Brain microvascular endothelial cell (primary cell): ENCODE measurements around the gene SPAG16.

Source experiments
- DNase-seq: peaks from one replicate; pipeline ENCODE4 v3.0.0-alpha.2; 2020
- H3K27ac ChIP-seq: fragments of 250-450 bp; sonication (Bioruptor Pico); 2 replicates; pipeline ENCODE4 v1.5.1; 2020; ENCODE audit warnings: mild to moderate bottlenecking, moderate library complexity
- H3K27me3 ChIP-seq: fragments of 250-450 bp; sonication (Bioruptor Pico); replicated peaks from 2 replicates; pipeline ENCODE4 v1.5.1; 2020; ENCODE audit warnings: mild to moderate bottlenecking
- H3K36me3 ChIP-seq: fragments of 250-450 bp; sonication (Bioruptor Pico); replicated peaks from 2 replicates; pipeline ENCODE4 v1.5.1; 2020; ENCODE audit warnings: mild to moderate bottlenecking
- H3K4me3 ChIP-seq: 2 replicates; pipeline ENCODE4 v1.5.1; 2011; ENCODE audit warnings: low read depth, mild to moderate bottlenecking, control low read depth, low read length, moderate library complexity
- CTCF ChIP-seq: IDR thresholded peaks from 2 replicates; pipeline ENCODE4 v1.5.1; 2011; ENCODE audit warnings: low read depth, mild to moderate bottlenecking, moderate library complexity, low read length, control low read depth, inconsistent platforms; ENCODE audit errors: missing control alignments
- in situ Hi-C: cut with HindIII; loops from 2 replicates; pipeline ENCODE4 v1.10.0; 2017; ENCODE audit warnings: low sequenced_read_pairs, low pct_ligation_motif_present

Gene SPAG16

GRCh38 chr2:214410918-214411554 is 1126.8 kb downstream of the SPAG16 start, which contains the start of gene VWC2L:
VWC2L (plus strand) TSS chr2:214411054; CDS start chr2:214414194, 3,140 bp downstream.
- Histone ChIP-seq H3K4me3 (no peak within 1 kb of the TSS), H3K27ac (no peak within 1 kb of the TSS), H3K36me3 (no peaks in the 10 kb centered on the region), H3K27me3 (no peaks in the 10 kb centered on the region)
- peak; percentile 82 for DNase-seq
- no peak for TF ChIP-seq CTCF
- in situ Hi-C loops = no loop called here

DNA sequence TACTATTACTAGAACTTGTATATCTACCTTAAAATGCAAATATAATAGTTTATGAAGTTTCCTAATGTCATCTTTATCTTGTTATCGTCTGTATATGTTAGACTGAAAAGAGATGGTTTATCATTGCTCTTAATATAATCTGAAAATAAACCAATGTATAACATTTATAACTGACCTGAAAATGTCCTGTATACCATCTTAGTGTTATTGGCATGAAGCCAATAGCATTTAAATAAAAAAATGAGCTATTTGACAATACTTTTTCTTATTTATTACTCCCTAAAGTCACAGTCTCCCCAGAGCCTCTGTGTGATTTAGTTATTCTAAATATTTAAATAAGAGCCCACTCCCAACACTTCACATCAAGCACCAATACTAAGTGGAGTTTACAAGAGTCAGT is 1128.4 kb downstream of the SPAG16 start:
- no peak for DNase-seq
- no peak overlapping the region for H3K27ac ChIP-seq
- no peak for TF ChIP-seq CTCF
- in situ Hi-C loops = no loop called here
- H3K27me3 ChIP-seq = no peaks in the 10 kb centered on the region
- no peaks in the 10 kb centered on the region for H3K36me3 ChIP-seq
- H3K4me3 ChIP-seq = no peak overlapping the region

- no peak for TF ChIP-seq CTCF
- DNase-seq = no peak
Measured at GRCh38 chr2:214436470-214436869, 1152.2 kb downstream of the SPAG16 start.

DNA sequence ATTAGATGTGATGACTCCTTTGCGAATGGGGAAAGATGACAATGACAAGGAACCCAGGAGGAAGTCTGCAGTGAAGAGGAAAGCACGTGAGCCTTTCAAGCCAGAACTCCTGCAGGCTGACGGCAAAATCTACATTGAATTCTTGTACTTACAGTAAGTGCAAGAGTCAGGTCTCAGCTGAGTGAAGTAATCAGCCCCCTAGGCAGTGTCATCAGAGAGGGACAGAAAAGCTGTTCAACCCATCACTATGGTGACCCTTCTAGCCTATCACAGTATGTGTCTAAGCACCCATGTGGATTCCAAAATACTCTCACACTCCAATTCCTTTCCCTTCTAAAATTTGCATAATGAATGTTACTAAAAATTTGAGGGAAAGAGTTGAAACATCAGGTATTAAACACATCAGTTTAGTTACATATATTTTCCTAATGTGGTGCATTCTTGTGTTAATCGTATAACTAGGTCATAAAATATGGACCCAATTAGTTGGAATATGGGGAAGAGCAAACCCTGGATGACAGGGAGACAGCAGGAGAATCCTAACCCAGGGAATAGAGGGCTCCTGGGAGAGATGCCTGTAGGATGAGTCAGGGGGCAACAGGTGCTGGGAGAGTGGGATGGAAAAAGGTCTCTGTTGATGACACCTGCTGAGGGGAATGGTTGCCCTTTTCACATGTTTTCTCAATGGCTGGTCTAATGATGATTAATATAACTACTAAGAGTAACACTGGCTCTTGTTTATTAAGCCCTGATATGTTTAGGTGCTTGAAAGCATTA is 1166.0 kb downstream of the SPAG16 start:
- H3K4me3 ChIP-seq = no peak overlapping the region
- H3K36me3 ChIP-seq = no peaks in the 10 kb centered on the region
- no peak for DNase-seq
- in situ Hi-C loops = no loop called here
- no peak for TF ChIP-seq CTCF
- no peaks in the 10 kb centered on the region for H3K27me3 ChIP-seq
- H3K27ac ChIP-seq = no peak overlapping the region

More at GRCh38 chr2:214436470-214436869, 1152.2 kb downstream of the SPAG16 start:
- H3K36me3 ChIP-seq = no peaks in the 10 kb centered on the region
- H3K4me3 ChIP-seq = no peak overlapping the region
- in situ Hi-C loops = no loop called here
- H3K27ac ChIP-seq = no peak overlapping the region
- H3K27me3 ChIP-seq = no peaks in the 10 kb centered on the region

DNA sequence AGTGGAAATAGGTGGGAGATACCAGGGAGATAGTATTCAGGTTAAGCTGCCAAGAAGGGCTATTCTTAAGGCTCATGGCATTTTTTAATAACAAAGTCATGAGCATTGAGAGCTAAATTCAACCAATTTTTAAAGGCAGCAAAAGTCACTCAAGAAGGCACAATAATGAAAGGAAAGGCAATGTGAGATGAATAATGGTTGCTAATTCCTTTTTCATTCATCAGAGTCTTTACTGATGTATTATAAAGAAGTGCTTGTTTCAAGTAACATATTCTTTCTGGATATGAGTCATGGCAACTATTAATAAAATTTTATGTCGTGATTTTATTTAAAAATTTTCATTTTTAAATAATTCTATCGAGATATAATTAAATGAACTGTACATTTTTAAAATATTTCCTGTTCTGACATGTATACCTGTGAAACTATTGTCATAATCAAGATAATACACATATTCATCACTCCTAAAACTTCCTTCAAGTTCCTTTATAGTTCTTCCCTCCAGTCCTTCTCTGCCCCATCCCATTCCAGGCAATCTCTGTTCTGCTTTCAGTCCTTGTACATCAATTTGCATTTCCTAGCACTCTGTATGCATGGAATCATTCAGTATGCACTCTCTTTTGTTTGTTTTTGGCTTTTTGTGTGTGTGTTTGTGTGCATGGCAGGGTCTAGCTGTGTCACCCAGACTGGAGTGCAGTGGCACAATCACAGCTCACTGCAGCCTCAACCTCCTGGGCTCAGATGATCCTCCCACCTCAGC is 1167.4 kb downstream of the SPAG16 start:
- in situ Hi-C loops = no loop called here
- Histone ChIP-seq H3K4me3 (no peak overlapping the region), H3K36me3 (no peaks in the 10 kb centered on the region), H3K27ac (no peak overlapping the region), H3K27me3 (no peaks in the 10 kb centered on the region)
- TF ChIP-seq CTCF = no peak
- no peak for DNase-seq
